Activated naive CD8-positive, alpha-beta T cell treated with anti-CD3 and anti-CD28 coated beads for 36 hours (primary cell): Measurements from ENCODE around the gene SMYD3. TPM values are rescaled to one million over a fixed set of nuclear protein-coding genes. Genes with fewer than 3 reads are reported as not detected.

Source experiments
- DNase-seq: peaks from one replicate; pipeline ENCODE4 v3.0.0; 2021
- H3K27ac Mint-ChIP-seq: one replicate; pipeline ENCODE4 v1.8.0; 2022; ENCODE audit warnings: mild to moderate bottlenecking, moderate library complexity, mixed read lengths
- H3K27me3 Mint-ChIP-seq: one replicate; pipeline ENCODE4 v1.8.0; 2022; ENCODE audit warnings: mild to moderate bottlenecking, mixed read lengths
- H3K36me3 Mint-ChIP-seq: one replicate; pipeline ENCODE4 v1.8.0; 2021; ENCODE audit warnings: mild to moderate bottlenecking, mixed read lengths
- H3K4me1 Mint-ChIP-seq: one replicate; pipeline ENCODE4 v1.8.0; 2021; ENCODE audit warnings: mixed read lengths
- H3K4me3 Mint-ChIP-seq: one replicate; pipeline ENCODE4 v1.8.0; 2022; ENCODE audit warnings: mild to moderate bottlenecking, moderate library complexity, mixed read lengths
- H3K9me3 Mint-ChIP-seq: one replicate; pipeline ENCODE4 v1.8.0; 2022; ENCODE audit warnings: mixed read lengths
- total RNA-seq, 2 experiments: library from RNA; stranded (reverse); gene quantifications; one replicate each; pipeline ENCODE4 v1.2.3, GENCODE V29; 2021

SMYD3 gene
- total RNA-seq, 2 experiments from 2014 or later: 16.4 to 18.4 TPM

GRCh38 chr1:245856944-245857531 is 650.0 kb downstream of the SMYD3 start:
- no peak for DNase-seq
- no peak overlapping the region for H3K27ac Mint-ChIP-seq
- H3K27me3 Mint-ChIP-seq: no peaks in the 10 kb centered on the region
- no peak overlapping the region for H3K4me3 Mint-ChIP-seq
- no peaks in the 10 kb centered on the region for H3K4me1 Mint-ChIP-seq
- H3K36me3 Mint-ChIP-seq: peaks cover 36% of the 10 kb centered on the region
- peaks cover 3% of the 10 kb centered on the region for H3K9me3 Mint-ChIP-seq

- H3K27me3 Mint-ChIP-seq: no peaks in the 10 kb centered on the region
- H3K9me3 Mint-ChIP-seq: peaks cover 3% of the 10 kb centered on the region
- no peaks in the 10 kb centered on the region for H3K4me1 Mint-ChIP-seq
Observed at GRCh38 chr1:245855846-245856730, 651.0 kb downstream of the SMYD3 start.

GRCh38 chr1:245853291-245853690 is 653.8 kb downstream of the SMYD3 start:
- Mint-ChIP-seq H3K27me3 (no peaks in the 10 kb centered on the region), H3K4me1 (no peaks in the 10 kb centered on the region), H3K36me3 (peaks cover 37% of the 10 kb centered on the region), H3K27ac (no peak overlapping the region), H3K9me3 (peaks cover 3% of the 10 kb centered on the region), H3K4me3 (no peak overlapping the region)
- no peak for DNase-seq

More at GRCh38 chr1:245855846-245856730, 651.0 kb downstream of the SMYD3 start:
- DNase-seq: no peak
- Mint-ChIP-seq H3K27ac (no peak overlapping the region), H3K36me3 (peaks cover 36% of the 10 kb centered on the region), H3K4me3 (no peak overlapping the region)

- H3K27ac Mint-ChIP-seq: no peak overlapping the region
- H3K27me3 Mint-ChIP-seq: no peaks in the 10 kb centered on the region
- H3K4me1 Mint-ChIP-seq: no peaks in the 10 kb centered on the region
- H3K4me3 Mint-ChIP-seq: no peak overlapping the region
- DNase-seq: no peak
- no peaks in the 10 kb centered on the region for H3K9me3 Mint-ChIP-seq
- peaks cover 11% of the 10 kb centered on the region for H3K36me3 Mint-ChIP-seq
Observed at GRCh38 chr1:245843101-245843500, 664.0 kb downstream of the SMYD3 start.

- Mint-ChIP-seq H3K27ac (no peak overlapping the region), H3K4me3 (no peak overlapping the region), H3K4me1 (peaks cover 2% of the 10 kb centered on the region)
Observed at GRCh38 chr1:245842106-245842505, 665.0 kb downstream of the SMYD3 start.

GRCh38 chr1:245840971-245841370 is 666.1 kb downstream of the SMYD3 start:
- DNase-seq: no peak
- no peak overlapping the region for H3K4me3 Mint-ChIP-seq
- no peaks in the 10 kb centered on the region for H3K9me3 Mint-ChIP-seq
- peaks cover 2% of the 10 kb centered on the region for H3K4me1 Mint-ChIP-seq
- H3K27me3 Mint-ChIP-seq: no peaks in the 10 kb centered on the region
- peaks cover 14% of the 10 kb centered on the region for H3K36me3 Mint-ChIP-seq
- no peak overlapping the region for H3K27ac Mint-ChIP-seq

More at GRCh38 chr1:245842106-245842505, 665.0 kb downstream of the SMYD3 start:
- Mint-ChIP-seq H3K36me3 (peaks cover 11% of the 10 kb centered on the region), H3K9me3 (no peaks in the 10 kb centered on the region), H3K27me3 (no peaks in the 10 kb centered on the region)
- no peak for DNase-seq

- no peak overlapping the region for H3K27ac Mint-ChIP-seq
- H3K27me3 Mint-ChIP-seq: no peaks in the 10 kb centered on the region
- peaks cover 12% of the 10 kb centered on the region for H3K36me3 Mint-ChIP-seq
- H3K4me1 Mint-ChIP-seq: peaks cover 2% of the 10 kb centered on the region
- no peaks in the 10 kb centered on the region for H3K9me3 Mint-ChIP-seq
- no peak for DNase-seq
- H3K4me3 Mint-ChIP-seq: no peak overlapping the region
Observed at GRCh38 chr1:245837718-245838117, 669.4 kb downstream of the SMYD3 start.

- Mint-ChIP-seq H3K4me3 (no peak overlapping the region), H3K4me1 (peaks cover 2% of the 10 kb centered on the region), H3K27me3 (no peaks in the 10 kb centered on the region), H3K27ac (no peak overlapping the region), H3K36me3 (peaks cover 23% of the 10 kb centered on the region), H3K9me3 (no peaks in the 10 kb centered on the region)
- no peak for DNase-seq
Observed at GRCh38 chr1:245835386-245835785, 671.7 kb downstream of the SMYD3 start.

GRCh38 chr1:245834002-245834401 is 673.1 kb downstream of the SMYD3 start:
- H3K27ac Mint-ChIP-seq: no peak overlapping the region

GRCh38 chr1:245832771-245833527 is 674.1 kb downstream of the SMYD3 start:
- Mint-ChIP-seq H3K27me3 (no peaks in the 10 kb centered on the region), H3K4me1 (peaks cover 1% of the 10 kb centered on the region), H3K27ac (no peak overlapping the region), H3K36me3 (peaks cover 19% of the 10 kb centered on the region), H3K4me3 (no peak overlapping the region), H3K9me3 (peaks cover 2% of the 10 kb centered on the region)
- DNase-seq: no peak

More at GRCh38 chr1:245834002-245834401, 673.1 kb downstream of the SMYD3 start:
- H3K4me1 Mint-ChIP-seq: peaks cover 2% of the 10 kb centered on the region
- H3K4me3 Mint-ChIP-seq: no peak overlapping the region
- peaks cover 19% of the 10 kb centered on the region for H3K36me3 Mint-ChIP-seq
- H3K27me3 Mint-ChIP-seq: no peaks in the 10 kb centered on the region
- H3K9me3 Mint-ChIP-seq: peaks cover 2% of the 10 kb centered on the region
- no peak for DNase-seq

GRCh38 chr1:245831518-245831917 is 675.6 kb downstream of the SMYD3 start:
- no peak overlapping the region for H3K27ac Mint-ChIP-seq
- DNase-seq: no peak
- no peaks in the 10 kb centered on the region for H3K4me1 Mint-ChIP-seq
- H3K4me3 Mint-ChIP-seq: no peak overlapping the region
- no peaks in the 10 kb centered on the region for H3K27me3 Mint-ChIP-seq
- peaks cover 2% of the 10 kb centered on the region for H3K9me3 Mint-ChIP-seq
- peaks cover 21% of the 10 kb centered on the region for H3K36me3 Mint-ChIP-seq

- no peak for DNase-seq
- Mint-ChIP-seq H3K9me3 (peaks cover 4% of the 10 kb centered on the region), H3K36me3 (peaks cover 26% of the 10 kb centered on the region), H3K4me3 (no peak overlapping the region), H3K27ac (no peak overlapping the region), H3K4me1 (no peaks in the 10 kb centered on the region), H3K27me3 (no peaks in the 10 kb centered on the region)
Observed at GRCh38 chr1:245829826-245830225, 677.3 kb downstream of the SMYD3 start.

- peaks cover 27% of the 10 kb centered on the region for H3K36me3 Mint-ChIP-seq
- H3K4me1 Mint-ChIP-seq: no peaks in the 10 kb centered on the region
- DNase-seq: no peak
- H3K9me3 Mint-ChIP-seq: peaks cover 4% of the 10 kb centered on the region
- H3K4me3 Mint-ChIP-seq: no peak overlapping the region
- H3K27ac Mint-ChIP-seq: no peak overlapping the region
- H3K27me3 Mint-ChIP-seq: no peaks in the 10 kb centered on the region
Observed at GRCh38 chr1:245829194-245829593, 677.9 kb downstream of the SMYD3 start.

- Mint-ChIP-seq H3K9me3 (peaks cover 9% of the 10 kb centered on the region), H3K4me3 (no peak overlapping the region), H3K27me3 (no peaks in the 10 kb centered on the region), H3K27ac (no peak overlapping the region), H3K36me3 (peaks cover 41% of the 10 kb centered on the region), H3K4me1 (no peaks in the 10 kb centered on the region)
- DNase-seq: no peak
Observed at GRCh38 chr1:245827301-245827700, 679.8 kb downstream of the SMYD3 start.
